HFF-Myc (cell line): ENCODE measurements around the gene CHCT1.
"Not testable (repeated sequence)": the region's sequence is repeated elsewhere in the genome, so short reads cannot be mapped to it uniquely, and the experiment has no call there.

ENCODE experiments used
- DNase-seq: peaks from one replicate; pipeline ENCODE4 v3.0.0-alpha.2; 2011; ENCODE audit warnings: low read depth; ENCODE audit errors: extremely low read depth
- H3K4me3 ChIP-seq: replicated peaks from 2 replicates; pipeline ENCODE4 v1.5.1; 2011; ENCODE audit warnings: low read depth, mild to moderate bottlenecking, control low read depth, low read length
- CTCF ChIP-seq: IDR thresholded peaks from 2 replicates; pipeline ENCODE4 v1.5.1; 2012; ENCODE audit warnings: mild to moderate bottlenecking, low read depth, low read length, control low read depth; ENCODE audit errors: missing control alignments

The CHCT1 gene

DNA sequence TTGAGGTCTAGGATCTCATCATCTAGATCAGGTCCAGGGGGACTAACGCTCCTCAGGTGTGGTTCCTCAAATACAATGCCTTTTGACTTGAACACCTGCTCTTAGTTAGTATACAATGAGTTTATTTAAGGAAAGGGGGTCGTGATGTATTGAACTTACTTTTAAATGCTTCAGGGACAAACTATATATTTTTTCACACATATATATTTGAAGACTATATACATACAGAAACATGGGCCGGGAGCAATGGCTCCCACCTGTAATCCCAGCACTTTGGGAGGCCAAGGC, 18.8 kb upstream of the CHCT1 start:
- H3K4me3 ChIP-seq, result no peak overlapping the region
- DNase-seq, result no peak
- no peak for TF ChIP-seq CTCF

- no peak overlapping the region for H3K4me3 ChIP-seq
- no peak for DNase-seq
- TF ChIP-seq CTCF, result no peak
Measured at GRCh38 chr17:60403962-60404361, 18.3 kb upstream of the CHCT1 start.

GRCh38 chr17:60406887-60407286, 15.4 kb upstream of the CHCT1 start:
- TF ChIP-seq CTCF, result no peak
- H3K4me3 ChIP-seq, result no peak overlapping the region
- DNase-seq, result no peak

DNA sequence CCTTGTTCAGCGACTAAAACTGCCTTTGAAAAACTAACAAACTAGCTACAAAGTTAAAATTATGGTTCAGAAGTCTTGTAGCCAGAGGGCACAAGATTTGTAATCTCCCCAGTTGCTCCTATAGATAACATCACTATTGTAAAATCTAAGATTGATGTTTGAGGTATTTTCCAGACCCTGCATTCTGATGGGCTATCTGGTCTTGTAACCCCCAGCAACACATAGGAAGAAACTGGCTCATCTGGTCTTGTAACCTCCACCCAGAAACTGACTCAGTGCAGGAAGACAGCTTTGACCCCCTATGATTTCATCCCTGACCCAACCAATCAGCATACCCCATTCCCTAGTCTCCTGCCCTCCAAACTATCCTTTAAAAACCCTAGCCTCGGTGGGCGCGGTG, 12.3 kb upstream of the CHCT1 start:
- TF ChIP-seq CTCF, result no peak
- H3K4me3 ChIP-seq, result no peak overlapping the region
- no peak for DNase-seq

- H3K4me3 ChIP-seq, result no peak overlapping the region
- no peak for DNase-seq
- no peak for TF ChIP-seq CTCF
Measured at GRCh38 chr17:60412701-60413100, 9.6 kb upstream of the CHCT1 start.

- no peak for DNase-seq
- no peak for TF ChIP-seq CTCF
Measured at GRCh38 chr17:60415146-60415545, 7.1 kb upstream of the CHCT1 start.

GRCh38 chr17:60416368-60416925, 5.8 kb upstream of the CHCT1 start:
- no peak overlapping the region for H3K4me3 ChIP-seq
- no peak for TF ChIP-seq CTCF
- no peak for DNase-seq

More at GRCh38 chr17:60415146-60415545, 7.1 kb upstream of the CHCT1 start:
- no peak overlapping the region for H3K4me3 ChIP-seq

- DNase-seq, H3K4me3 ChIP-seq: not testable (repeated sequence)
Measured at GRCh38 chr17:60419003-60419402, 3.3 kb upstream of the CHCT1 start.

GRCh38 chr17:60419875-60420274, 2.4 kb upstream of the CHCT1 start:
- not testable (repeated sequence) for DNase-seq, H3K4me3 ChIP-seq
